ENCODE results near the gene DAGLB.

- TF ChIP-seq CTCF (conservative IDR thresholded peaks at IDR 0.05; ENCODE audit: low read depth, low read length), result no peak
- no peak for TF ChIP-seq EZH2phosphoT487 (IDR thresholded peaks at IDR 0.05; ENCODE audit: borderline replicate concordance, low read length)
These were observed 38.9 kb upstream of the DAGLB start for GRCh38 chr7:6486438-6487183.

Data from PC-3 (cell line).